Measurements from ENCODE around the gene HIVEP3. TPM values are rescaled to one million over a fixed set of nuclear protein-coding genes. Genes with fewer than 3 reads are reported as not detected.

The HIVEP3 gene
- total and polyA plus RNA-seq, 2 of the 13 experiments (the other 11 are each of a cell fraction or from before 2014, with no cell fraction given): 0.05 TPM; not detected in 1

DNA sequence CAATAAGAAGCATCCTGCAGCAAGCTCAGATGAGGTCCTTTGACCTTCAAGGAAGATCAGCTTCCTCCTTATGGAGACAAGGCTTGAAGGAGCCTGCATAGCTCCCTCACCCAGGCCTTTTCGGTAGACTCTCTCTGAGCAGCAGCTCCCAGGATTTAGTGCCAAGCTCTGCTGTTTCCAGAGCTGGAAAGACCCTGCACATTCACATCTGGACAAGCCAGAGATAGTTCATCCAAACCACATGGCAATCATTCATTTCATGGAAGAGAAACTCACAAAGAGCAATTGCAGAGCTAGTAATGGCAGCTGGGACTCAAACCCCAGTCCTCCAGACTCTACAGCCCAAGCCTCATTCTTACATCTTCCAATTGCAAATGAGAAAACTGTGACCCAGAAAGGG lies 357.8 kb downstream of the HIVEP3 start:
- TF ChIP-seq ZNF780A (CRISPR knock-in tag; IDR thresholded peaks at IDR 0.05): no peak
- TF ChIP-seq ZNF670 (CRISPR knock-in tag; IDR thresholded peaks at IDR 0.05; ENCODE audit: borderline replicate concordance): no peak
- TF ChIP-seq, protein P1, sequence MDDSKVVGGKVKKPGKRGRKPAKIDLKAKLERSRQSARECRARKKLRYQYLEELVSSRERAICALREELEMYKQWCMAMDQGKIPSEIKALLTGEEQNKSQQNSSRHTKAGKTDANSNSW (CRISPR knock-in tag; IDR thresholded peaks at IDR 0.05; ENCODE audit: borderline replicate concordance): no peak
- no peak for TF ChIP-seq ZNF124 (CRISPR knock-in tag; IDR thresholded peaks at IDR 0.05)
- TF ChIP-seq PCBP1 (IDR thresholded peaks at IDR 0.05; ENCODE audit: borderline replicate concordance, low read depth, low read length): no peak
- H3K4me1 ChIP-seq (ENCODE audit: insufficient read depth, low read length): no peaks in the 10 kb centered on the region
- BruUV-seq (replicated peaks): no TSS peak
- H3K27ac ChIP-seq (ENCODE audit: extremely low read length, insufficient read depth, low read length): no peak overlapping the region
- H4K20me1 ChIP-seq (ENCODE audit: insufficient read depth, low read length): no peaks in the 10 kb centered on the region
- H2AFZ ChIP-seq (ENCODE audit: low read length): no peak overlapping the region
- ChIA-PET CTCF (ENCODE audit: low intra/inter-chr PET ratio, low total read pairs) (no interaction called here), POLR2A (no interaction called here)
- ATAC-seq (no peak), DNase-seq (ENCODE audit: low spot score) (no peak), FAIRE-seq (no peak)
- no peak overlapping the region for H3K9ac ChIP-seq (ENCODE audit: insufficient read depth, low read depth, low read length)
- H3K4me3 ChIP-seq (replicated peaks in 1 of 3; ENCODE audit: insufficient read depth in 1 of 3, low read depth in 2 of 3, low read length in 3 of 3): no peak overlapping the region
- H3K36me3 ChIP-seq (replicated peaks in 1 of 2; ENCODE audit: control insufficient read depth in 1 of 2, insufficient read depth in 2 of 2, low read length in 2 of 2): no peaks in the 10 kb centered on the region
- peaks cover 0 to 2% of the 10 kb centered on the region in 2 experiments; a peak in 1 of 5 replicates for H3K27me3 ChIP-seq (ENCODE audit: control insufficient read depth in 1 of 2, insufficient read depth in 2 of 2, low read length in 2 of 2)
- no peak overlapping the region for H3K4me2 ChIP-seq (ENCODE audit: low read depth, low read length)
- intact Hi-C loops (cut with micrococcal nuclease; ENCODE audit: unreplicated experiment): no loop called here
- WGBS (ENCODE audit: low lambda C conversion rate): no CpG with 5 or more reads among the region's 1 CpG
- no peaks in the 10 kb centered on the region for H3K9me3 ChIP-seq (ENCODE audit: low read length)
- in situ Hi-C loops (cut with HindIII; ENCODE audit: extremely low pct_ligation_motif_present, low pct_unique_long_range_greater_than_20kb): no loop called here
- no peaks in the 10 kb centered on the region for H3K79me2 ChIP-seq (ENCODE audit: insufficient read depth, low read length)

DNA sequence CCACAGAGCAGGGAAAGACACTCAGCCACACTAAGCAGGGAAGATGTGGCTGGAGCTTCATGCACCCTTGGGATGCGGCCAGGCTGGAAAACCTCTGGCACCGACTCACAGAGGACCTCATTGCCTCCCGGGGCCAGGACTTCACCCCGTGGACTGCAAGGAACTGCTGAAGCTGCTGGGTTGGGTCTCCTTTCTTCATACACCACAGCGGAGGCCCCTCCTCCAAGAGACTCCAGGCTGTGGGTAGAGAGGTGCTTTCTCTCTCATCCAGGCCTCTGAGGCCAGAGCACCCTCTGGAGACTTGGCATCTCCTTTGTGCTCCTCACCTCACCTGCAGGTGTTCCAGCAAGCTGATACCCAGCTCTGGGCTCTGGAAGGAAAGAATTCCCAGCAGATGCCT lies 358.2 kb downstream of the HIVEP3 start:
- no CpG with 5 or more reads among the region's 5 CpGs for WGBS (ENCODE audit: low lambda C conversion rate)
- no peak overlapping the region for H3K9ac ChIP-seq (ENCODE audit: insufficient read depth, low read depth, low read length)
- H3K27me3 ChIP-seq (ENCODE audit: control insufficient read depth in 1 of 2, insufficient read depth in 2 of 2, low read length in 2 of 2): peaks cover 0 to 2% of the 10 kb centered on the region in 2 experiments; a peak in 1 of 5 replicates
- H3K4me3 ChIP-seq (replicated peaks in 1 of 3; ENCODE audit: insufficient read depth in 1 of 3, low read depth in 2 of 3, low read length in 3 of 3): no peak overlapping the region
- no peaks in the 10 kb centered on the region for H4K20me1 ChIP-seq (ENCODE audit: insufficient read depth, low read length)
- TF ChIP-seq PHF21A (CRISPR knock-in tag; IDR thresholded peaks at IDR 0.05): no peak
- H3K36me3 ChIP-seq (replicated peaks in 1 of 2; ENCODE audit: control insufficient read depth in 1 of 2, insufficient read depth in 2 of 2, low read length in 2 of 2): no peaks in the 10 kb centered on the region
- no peaks in the 10 kb centered on the region for H3K79me2 ChIP-seq (ENCODE audit: insufficient read depth, low read length)
- no peak overlapping the region for H3K4me2 ChIP-seq (ENCODE audit: low read depth, low read length)
- H2AFZ ChIP-seq (ENCODE audit: low read length): no peak overlapping the region
- CTCF ChIA-PET (ENCODE audit: low intra/inter-chr PET ratio, low total read pairs): no interaction called here
- no peaks in the 10 kb centered on the region for H3K4me1 ChIP-seq (ENCODE audit: insufficient read depth, low read length)
- intact Hi-C loops (cut with micrococcal nuclease; ENCODE audit: unreplicated experiment) (no loop called here), in situ Hi-C loops (cut with HindIII; ENCODE audit: extremely low pct_ligation_motif_present, low pct_unique_long_range_greater_than_20kb) (no loop called here)
- FAIRE-seq: no peak
- POLR2A ChIA-PET: no interaction called here
- no peak overlapping the region for H3K27ac ChIP-seq (ENCODE audit: extremely low read length, insufficient read depth, low read length)
- no peaks in the 10 kb centered on the region for H3K9me3 ChIP-seq (ENCODE audit: low read length)
- ATAC-seq: no peak
- no TSS peak for BruUV-seq (replicated peaks)
- DNase-seq (ENCODE audit: low spot score): no peak

Data from HepG2 (cell line).